Testis (tissue), 3 donors: ENCODE results near the gene CFAP53. TPM values are rescaled to one million over a fixed set of nuclear protein-coding genes. Genes with fewer than 3 reads are reported as not detected.

Source experiments
- DNase-seq: peaks from one replicate; pipeline ENCODE4 v3.0.0-alpha.2; 2019
- H3K27ac ChIP-seq, 2 donors: fragments of 200-600 bp; sonication (generic); one replicate each; pipeline ENCODE4 v1.5.1; 2019
- H3K27me3 ChIP-seq: fragments of 200-600 bp; sonication (generic); one replicate; pipeline ENCODE4 v1.5.1; 2019
- H3K36me3 ChIP-seq: fragments of 200-600 bp; sonication (generic); one replicate; pipeline ENCODE4 v1.5.1; 2017; ENCODE audit warnings: low read depth; ENCODE audit errors: missing control alignments
- H3K4me1 ChIP-seq: fragments of 200-600 bp; sonication (generic); one replicate; pipeline ENCODE4 v1.5.1; 2019
- H3K4me3 ChIP-seq, 2 donors: fragments of 200-600 bp; sonication (generic); one replicate each; pipeline ENCODE4 v1.5.1; 2017 to 2019
- H3K9me3 ChIP-seq: fragments of 200-600 bp; sonication (generic); one replicate; pipeline ENCODE4 v1.5.1; 2017
- POLR2A ChIP-seq: fragments of 450-650 bp; IDR thresholded peaks from one replicate; pipeline ENCODE4 v1.6.1; 2017; ENCODE audit warnings: antibody characterized with exemption, mild to moderate bottlenecking, moderate library complexity
- WGBS, 2 donors: methylation state at CpG; one replicate each; pipeline ENCODE4 v1.1.5; 2018; 5-methylcytosine and 5-hydroxymethylcytosine counted together
- intact Hi-C: fragments of 100-400 bp; cut with DNase I; formaldehyde crosslinking; loops from one replicate; pipeline ENCODE4 v1.15.1; 2023; ENCODE audit warnings: low total_unique reads
- polyA plus RNA-seq: library from polyadenylated mRNA; stranded (reverse); fragments of 350-450 nt; fragmentation: Illumina TruSeq; extraction: RNeasy Lipid Tissue Mini Kit (QIAGEN cat#74804); gene quantifications from one replicate; pipeline ENCODE4 v1.2.3, GENCODE V29; 2014; ENCODE audit warnings: low read depth, low replicate concordance; ENCODE audit not compliant: insufficient read depth
- total RNA-seq, 2 donors: library from RNA; depleted of rRNA; stranded (reverse); fragments of >200 nt; gene quantifications; one replicate each; pipeline ENCODE4 v1.2.3, GENCODE V29; 2016
- TF ChIP-seq, protein P1 (sequence below), 3 experiments: fragments of 450-650 bp in 2 of 3; fragments of 200-600 bp in 1 of 3; sonication (generic) in 1 of 3; IDR thresholded peaks; one replicate each; pipeline ENCODE4 v1.5.1; 2016 to 2019; ENCODE audit warnings: antibody characterized with exemption in 3 of 3, mild to moderate bottlenecking in 2 of 3, moderate library complexity in 1 of 3

Gene CFAP53
- total and polyA plus RNA-seq, 3 donors from 2014 or later, result 22.7 to 72.8 (median 48.6) TPM

DNA sequence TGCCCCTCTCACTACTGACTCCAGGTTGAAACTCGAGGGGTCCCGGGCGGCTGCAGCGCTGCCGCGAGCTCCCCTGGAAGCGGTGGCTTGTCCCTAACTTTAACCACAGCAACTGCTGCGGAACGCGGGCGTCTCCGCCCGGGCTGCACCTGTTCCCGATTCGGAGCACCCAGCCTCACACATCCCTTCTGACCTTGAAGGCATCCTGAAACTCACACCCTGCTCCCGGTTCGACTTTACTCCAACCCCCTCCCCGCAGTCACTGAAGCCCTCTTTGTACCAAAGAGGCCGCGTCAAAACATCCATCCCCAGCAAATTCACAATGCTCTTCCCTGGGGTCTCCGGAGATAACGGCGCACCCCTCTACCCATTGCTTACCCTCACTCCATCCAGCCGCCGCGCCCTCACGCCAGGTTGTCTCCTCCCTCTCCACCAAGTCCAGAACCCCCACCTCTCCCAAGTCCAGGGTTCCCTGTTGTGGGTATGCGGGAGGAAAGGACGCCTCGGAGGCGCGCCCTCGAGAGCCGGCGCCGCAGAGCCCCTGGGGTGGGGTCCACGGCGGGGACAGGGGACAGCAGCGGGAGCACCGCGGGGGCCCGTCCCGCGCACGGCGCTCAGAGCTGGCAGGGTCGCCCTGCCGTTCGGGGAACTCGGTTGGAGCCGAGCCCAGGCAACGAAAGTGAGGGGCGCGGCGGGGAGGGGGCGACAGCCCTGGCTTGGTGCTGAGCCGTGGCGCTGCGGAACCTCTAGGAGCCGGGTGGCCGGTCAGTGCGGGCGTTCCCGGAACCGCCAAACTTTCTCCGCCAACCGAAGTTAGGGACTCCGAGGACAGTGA lies 72.3 kb downstream of the CFAP53 start:
- 1 to 2% methylated on average over 25 to 55 of the region's 68 CpGs for WGBS, 2 donors
- DNase-seq, result peak; percentile 22
- Histone ChIP-seq H3K27ac (no peak overlapping the region), H3K27me3 (no peaks in the 10 kb centered on the region), H3K36me3 (no peaks in the 10 kb centered on the region), H3K4me1 (peaks cover 14% of the 10 kb centered on the region), H3K9me3 (no peaks in the 10 kb centered on the region), H3K4me3 (peak overlapping the region; percentile 55 to 70)
- intact Hi-C loops, result no loop called here
- TF ChIP-seq POLR2A, result no peak
- TF ChIP-seq, protein P1, sequence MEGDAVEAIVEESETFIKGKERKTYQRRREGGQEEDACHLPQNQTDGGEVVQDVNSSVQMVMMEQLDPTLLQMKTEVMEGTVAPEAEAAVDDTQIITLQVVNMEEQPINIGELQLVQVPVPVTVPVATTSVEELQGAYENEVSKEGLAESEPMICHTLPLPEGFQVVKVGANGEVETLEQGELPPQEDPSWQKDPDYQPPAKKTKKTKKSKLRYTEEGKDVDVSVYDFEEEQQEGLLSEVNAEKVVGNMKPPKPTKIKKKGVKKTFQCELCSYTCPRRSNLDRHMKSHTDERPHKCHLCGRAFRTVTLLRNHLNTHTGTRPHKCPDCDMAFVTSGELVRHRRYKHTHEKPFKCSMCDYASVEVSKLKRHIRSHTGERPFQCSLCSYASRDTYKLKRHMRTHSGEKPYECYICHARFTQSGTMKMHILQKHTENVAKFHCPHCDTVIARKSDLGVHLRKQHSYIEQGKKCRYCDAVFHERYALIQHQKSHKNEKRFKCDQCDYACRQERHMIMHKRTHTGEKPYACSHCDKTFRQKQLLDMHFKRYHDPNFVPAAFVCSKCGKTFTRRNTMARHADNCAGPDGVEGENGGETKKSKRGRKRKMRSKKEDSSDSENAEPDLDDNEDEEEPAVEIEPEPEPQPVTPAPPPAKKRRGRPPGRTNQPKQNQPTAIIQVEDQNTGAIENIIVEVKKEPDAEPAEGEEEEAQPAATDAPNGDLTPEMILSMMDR (IDR thresholded peaks at IDR 0.05), result no peak

DNA sequence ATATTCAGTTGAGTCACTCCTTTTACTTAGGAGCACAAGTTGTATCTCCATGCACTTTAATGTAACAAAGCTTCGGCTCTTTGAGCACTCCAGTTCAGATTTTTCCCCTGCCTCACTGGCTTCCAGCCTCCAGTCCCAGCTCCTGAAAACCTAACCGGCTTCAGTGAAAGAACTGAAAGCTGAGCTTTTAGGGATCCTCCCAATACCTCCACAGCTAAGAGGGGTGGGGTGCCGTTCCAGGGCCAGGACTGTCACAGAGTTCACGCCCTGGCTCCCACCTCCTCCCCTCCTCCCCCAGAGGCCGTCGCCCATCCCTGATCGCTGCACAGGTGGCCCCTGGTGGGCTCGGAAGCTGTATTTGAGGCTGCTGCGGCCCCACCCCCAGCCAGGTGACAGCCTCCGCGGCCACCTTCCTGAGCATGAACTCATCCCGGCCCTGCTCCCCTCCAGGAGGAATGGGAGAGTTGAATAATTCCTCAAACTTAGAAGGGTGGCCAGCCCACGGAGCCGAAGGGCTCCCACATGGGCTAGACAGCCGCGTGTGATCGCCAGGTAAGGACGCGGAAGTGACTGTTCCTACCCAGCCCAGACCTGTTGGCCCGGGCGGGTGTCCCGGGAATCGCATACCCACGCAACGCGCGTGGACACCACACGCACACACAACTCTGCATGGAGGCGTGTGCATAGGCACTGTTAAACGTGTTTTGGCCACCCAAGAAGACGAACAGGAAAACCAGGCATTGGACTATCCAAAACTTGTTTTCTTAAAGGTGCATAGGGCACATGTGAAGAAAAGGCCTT lies 73.1 kb downstream of the CFAP53 start:
- H3K4me1 ChIP-seq, result peaks cover 14% of the 10 kb centered on the region
- H3K27me3 ChIP-seq, result no peaks in the 10 kb centered on the region
- no peak overlapping the region for H3K4me3 ChIP-seq
- no peak for DNase-seq
- H3K9me3 ChIP-seq, result no peaks in the 10 kb centered on the region
- H3K36me3 ChIP-seq, result no peaks in the 10 kb centered on the region
- no peak for TF ChIP-seq POLR2A
- TF ChIP-seq, protein P1 (IDR thresholded peaks at IDR 0.05), result no peak
- H3K27ac ChIP-seq, result no peak overlapping the region
- intact Hi-C loops, result no loop called here
- whole genome bisulfite sequencing, 2 donors, result 4 to 8% methylated on average over 25 to 31 of the region's 31 CpGs

DNA sequence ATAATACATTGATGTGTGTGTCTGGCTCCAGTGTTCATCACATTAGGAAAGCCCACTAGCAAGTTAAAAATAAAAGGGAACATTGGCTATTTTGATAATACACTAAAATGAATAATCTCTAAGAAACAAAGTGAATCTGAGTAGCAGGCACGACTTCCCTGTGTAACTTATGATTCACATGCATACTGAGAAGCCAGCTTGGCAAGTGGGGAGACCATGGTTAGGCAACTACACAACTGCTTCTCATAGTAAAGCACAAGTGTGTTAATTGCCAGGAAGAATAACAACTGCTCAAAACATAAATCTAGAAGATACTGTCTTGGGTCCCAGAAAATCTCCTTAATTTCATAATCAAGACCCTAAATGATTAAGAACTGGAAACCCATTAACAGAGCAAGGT lies 75.4 kb downstream of the CFAP53 start:
- Histone ChIP-seq H3K36me3 (no peaks in the 10 kb centered on the region), H3K27me3 (no peaks in the 10 kb centered on the region), H3K4me1 (peaks cover 14% of the 10 kb centered on the region), H3K9me3 (no peaks in the 10 kb centered on the region), H3K4me3 (no peak overlapping the region), H3K27ac (no peak overlapping the region)
- TF ChIP-seq, protein P1 (IDR thresholded peaks at IDR 0.05), result no peak
- TF ChIP-seq POLR2A, result no peak
- WGBS, 2 donors, result 57 to 80% methylated on average over 1 of the region's 1 CpG
- intact Hi-C loops, result no loop called here
- DNase-seq, result no peak

DNA sequence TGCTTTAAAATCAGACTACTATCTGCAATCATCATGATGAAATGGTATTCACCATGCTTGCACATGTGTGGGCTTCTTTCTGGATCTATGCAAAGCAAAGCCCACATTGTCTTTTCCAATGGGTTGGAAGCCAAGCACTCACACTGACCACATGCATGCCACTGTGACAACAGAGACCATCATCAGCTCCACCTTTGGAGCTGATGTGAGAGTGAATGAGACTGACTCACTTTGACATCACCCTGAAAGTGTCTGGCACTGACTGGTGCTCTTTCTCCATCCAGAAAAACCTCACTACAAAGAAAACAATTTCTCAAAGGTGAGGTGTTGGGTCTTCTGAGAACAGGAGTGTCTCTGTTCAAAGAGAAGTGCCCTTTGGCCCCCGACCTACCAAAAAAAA lies 76.1 kb downstream of the CFAP53 start:
- intact Hi-C loops, result no loop called here
- no peak for TF ChIP-seq POLR2A
- TF ChIP-seq, protein P1 (IDR thresholded peaks at IDR 0.05), result no peak
- Histone ChIP-seq H3K27me3 (no peaks in the 10 kb centered on the region), H3K9me3 (no peaks in the 10 kb centered on the region), H3K4me1 (peaks cover 14% of the 10 kb centered on the region), H3K4me3 (no peak overlapping the region), H3K36me3 (no peaks in the 10 kb centered on the region), H3K27ac (no peak overlapping the region)
- DNase-seq, result no peak
- WGBS, 2 donors, result 79 to 92% methylated on average over 1 of the region's 1 CpG
